ENCODE results near the gene SLC17A9. TPM values are rescaled to one million over a fixed set of nuclear protein-coding genes. Genes with fewer than 3 reads are reported as not detected.

Gene SLC17A9
- total and polyA plus RNA-seq, 2 experiments from 2014 or later, result 32.0 to 39.3 TPM

GRCh38 chr20:63011798-63012197 lies 59.3 kb downstream of the SLC17A9 start:
- Mint-ChIP-seq H3K4me3 (no peak overlapping the region), H3K27ac (no peak overlapping the region), H3K36me3 (ENCODE audit: low read depth) (peaks cover 20% of the 10 kb centered on the region), H3K4me1 (peaks cover 35% of the 10 kb centered on the region), H3K27me3 (ENCODE audit: insufficient read depth, low read depth, poor library complexity) (peaks cover 56% of the 10 kb centered on the region), H3K9me3 (peaks cover 27% of the 10 kb centered on the region)
- Histone ChIP-seq H4K20me1 (replicated peaks; ENCODE audit: insufficient read depth) (no peaks in the 10 kb centered on the region), H3K79me2 (replicated peaks; ENCODE audit: insufficient read depth) (no peaks in the 10 kb centered on the region), H3K9me2 (ENCODE audit: insufficient read depth) (no peaks in the 10 kb centered on the region), H3K27me3 (ENCODE audit: insufficient read depth) (peaks cover 50% of the 10 kb centered on the region), H2AFZ (no peak overlapping the region), H3F3A (replicated peaks; ENCODE audit: low read depth) (peaks cover 23% of the 10 kb centered on the region), H3K4me2 (no peak overlapping the region), H3K4me3 (no peak overlapping the region), H3K27ac (ENCODE audit: low read depth) (no peak overlapping the region), H3K4me1 (ENCODE audit: insufficient read depth) (peaks cover 38% of the 10 kb centered on the region), H3K36me3 (ENCODE audit: insufficient read depth) (peaks cover 7% of the 10 kb centered on the region; the same call in 1 of the 2 replicates)
- TF ChIP-seq NANOG (IDR thresholded peaks at IDR 0.05; ENCODE audit: borderline replicate concordance), result no peak
- TF ChIP-seq ETS1 (IDR thresholded peaks at IDR 0.05), result no peak
- no peak for TF ChIP-seq CREB1 (CRISPR knock-in tag; IDR thresholded peaks at IDR 0.05; ENCODE audit: low read depth)
- no peak for TF ChIP-seq REST (IDR thresholded peaks at IDR 0.05; ENCODE audit: unreplicated experiment)
- TF ChIP-seq STAT1 (IDR thresholded peaks at IDR 0.05; ENCODE audit: unreplicated experiment), result no peak
- TF ChIP-seq CTCF (conservative IDR thresholded peaks at IDR 0.05; ENCODE audit: low read depth in 2 of 2), result no peak
- DNase-seq (ENCODE audit: low spot score) (no peak), ATAC-seq (no peak)

GRCh38 chr20:63013207-63013606 lies 60.7 kb downstream of the SLC17A9 start:
- H3K27ac ChIP-seq (ENCODE audit: low read depth), result no peak overlapping the region
- no peak overlapping the region for H2AFZ ChIP-seq
- H3K4me1 ChIP-seq (ENCODE audit: insufficient read depth), result peaks cover 30% of the 10 kb centered on the region
- peaks cover 19% of the 10 kb centered on the region for H3F3A ChIP-seq (replicated peaks; ENCODE audit: low read depth)
- H3K4me3 ChIP-seq, result no peak overlapping the region
- peaks cover 20% of the 10 kb centered on the region for H3K36me3 Mint-ChIP-seq (ENCODE audit: low read depth)
- DNase-seq (ENCODE audit: low spot score), result no peak
- no peaks in the 10 kb centered on the region for H3K79me2 ChIP-seq (replicated peaks; ENCODE audit: insufficient read depth)
- H3K4me3 Mint-ChIP-seq, result no peak overlapping the region; the same call in 2 of the 3 replicates
- no peaks in the 10 kb centered on the region for H3K9me2 ChIP-seq (ENCODE audit: insufficient read depth)
- peaks cover 42% of the 10 kb centered on the region for H3K27me3 Mint-ChIP-seq (ENCODE audit: insufficient read depth, low read depth, poor library complexity)
- peaks cover 36% of the 10 kb centered on the region for H3K27me3 ChIP-seq (ENCODE audit: insufficient read depth)
- H3K4me1 Mint-ChIP-seq, result peaks cover 34% of the 10 kb centered on the region
- H3K27ac Mint-ChIP-seq, result no peak overlapping the region
- no peak overlapping the region for H3K4me2 ChIP-seq
- peaks cover 27% of the 10 kb centered on the region for H3K9me3 Mint-ChIP-seq
- peaks cover 7% of the 10 kb centered on the region; the same call in 1 of the 2 replicates for H3K36me3 ChIP-seq (ENCODE audit: insufficient read depth)
- no peaks in the 10 kb centered on the region for H4K20me1 ChIP-seq (replicated peaks; ENCODE audit: insufficient read depth)
- ATAC-seq, result no peak
- no peak for TF ChIP-seq ZNF114 (CRISPR knock-in tag; IDR thresholded peaks at IDR 0.05)
- no peak for TF ChIP-seq CREB1 (CRISPR knock-in tag; IDR thresholded peaks at IDR 0.05; ENCODE audit: low read depth)
- no peak for TF ChIP-seq STAT1 (IDR thresholded peaks at IDR 0.05; ENCODE audit: unreplicated experiment)
- TF ChIP-seq REST (IDR thresholded peaks at IDR 0.05; ENCODE audit: unreplicated experiment), result no peak
- TF ChIP-seq ZNF331 (CRISPR knock-in tag; IDR thresholded peaks at IDR 0.05; ENCODE audit: low read depth), result no peak
- TF ChIP-seq ETS1 (IDR thresholded peaks at IDR 0.05), result no peak
